Stimulated activated CD8-positive, alpha-beta memory T cell treated with anti-CD3 and anti-CD28 coated beads, Interleukin-4, amount 100 ng/mL, for 48 hours (primary cell): ENCODE measurements around the gene SIGLEC10.

Experiments
- DNase-seq: peaks from one replicate; pipeline ENCODE4 v3.0.0-alpha.2; 2020

SIGLEC10 gene

DNA sequence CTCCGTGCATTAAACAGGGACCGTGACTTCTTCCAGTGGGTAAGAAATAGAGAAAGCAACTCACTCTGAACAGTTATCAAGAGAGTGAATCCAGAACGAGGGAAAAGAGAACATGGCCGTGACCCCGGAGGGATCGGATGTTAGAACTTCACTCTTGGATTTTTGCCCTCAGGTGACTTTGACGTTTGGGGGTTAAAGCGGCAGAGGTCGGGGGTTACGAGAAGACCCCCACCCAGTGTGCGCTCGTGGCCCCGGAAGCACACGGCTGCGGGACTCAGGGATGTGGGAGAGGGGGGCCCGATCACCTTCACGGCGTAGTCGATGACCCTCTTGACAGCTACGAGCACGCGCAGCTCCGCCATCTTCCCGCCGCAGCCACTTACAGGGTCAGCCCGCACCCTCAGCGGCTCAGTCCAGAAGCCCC lies 51.5 kb downstream of the SIGLEC10 start, which contains the start of gene ETFB:
ETFB (minus strand) TSS at position 424 of the 424 bp plus-strand sequence; CDS start at position 362, 62 bp downstream.
- DNase-seq = no peak

- peak; percentile 54 for DNase-seq
Measured at GRCh38 chr19:51365211-51365964, 52.1 kb downstream of the SIGLEC10 start.

- DNase-seq = no peak
Measured at GRCh38 chr19:51364200-51365106, 53.0 kb downstream of the SIGLEC10 start.

DNA sequence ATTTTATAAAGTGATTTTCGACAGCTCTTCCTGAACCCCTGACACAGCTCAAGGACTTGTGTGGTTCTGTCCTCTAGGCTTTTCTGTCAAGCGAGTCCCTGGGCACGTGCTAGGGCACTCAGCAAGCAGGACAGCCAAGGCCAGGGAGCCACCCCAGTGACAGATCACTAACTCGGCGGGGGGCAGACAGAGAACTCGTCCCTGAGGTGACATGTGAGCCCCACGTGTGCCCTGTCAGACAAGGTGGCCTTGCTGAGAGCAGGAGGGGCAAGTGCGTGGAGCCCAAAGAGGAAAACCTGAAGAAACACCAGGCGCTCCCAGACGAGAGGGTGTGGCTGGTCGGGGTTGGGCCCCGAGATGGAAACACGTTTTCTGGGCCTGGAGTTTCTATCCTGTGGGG lies 56.2 kb downstream of the SIGLEC10 start:
- no peak for DNase-seq
